Fibroblast of pulmonary artery (primary cell): ENCODE measurements around the gene KCNQ1.
"Not testable (repeated sequence)": the region's sequence is repeated elsewhere in the genome, so short reads cannot be mapped to it uniquely, and the experiment has no call there.

ENCODE experiments used
- DNase-seq: peaks from one replicate; pipeline ENCODE4 v3.0.0-alpha.2; 2010; ENCODE audit warnings: low read depth
- H3K4me3 ChIP-seq: replicated peaks from 2 replicates; pipeline ENCODE4 v1.5.1; 2011; ENCODE audit warnings: low read depth, mild to moderate bottlenecking, control low read depth, low read length, moderate library complexity
- TF ChIP-seq, protein P1 (sequence below): IDR thresholded peaks from 2 replicates; pipeline ENCODE4 v1.5.1; 2011; ENCODE audit warnings: mild to moderate bottlenecking, control low read depth, low read length, inconsistent platforms; ENCODE audit errors: missing control alignments

KCNQ1 gene

DNA sequence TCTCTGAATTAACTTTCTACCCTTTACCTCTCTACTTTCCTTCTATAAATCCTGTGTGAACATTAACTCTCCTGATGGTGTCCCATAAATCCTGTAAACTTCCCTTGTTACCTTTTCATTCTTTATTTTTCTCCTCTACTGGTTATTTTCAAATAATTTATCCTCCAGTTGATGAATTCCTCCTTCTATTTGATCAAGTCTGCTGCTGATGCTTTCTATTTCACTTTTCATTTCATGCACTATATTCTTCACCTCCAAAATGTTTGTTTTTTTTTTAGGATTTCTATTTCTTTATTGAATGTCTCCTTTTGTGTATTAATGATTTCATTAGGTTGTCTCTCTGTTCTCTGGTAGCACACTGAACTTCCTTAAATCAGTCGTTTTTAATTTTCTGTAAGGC lies 186.4 kb downstream of the KCNQ1 start:
- no peak overlapping the region for H3K4me3 ChIP-seq
- DNase-seq, result no peak
- TF ChIP-seq, protein P1, sequence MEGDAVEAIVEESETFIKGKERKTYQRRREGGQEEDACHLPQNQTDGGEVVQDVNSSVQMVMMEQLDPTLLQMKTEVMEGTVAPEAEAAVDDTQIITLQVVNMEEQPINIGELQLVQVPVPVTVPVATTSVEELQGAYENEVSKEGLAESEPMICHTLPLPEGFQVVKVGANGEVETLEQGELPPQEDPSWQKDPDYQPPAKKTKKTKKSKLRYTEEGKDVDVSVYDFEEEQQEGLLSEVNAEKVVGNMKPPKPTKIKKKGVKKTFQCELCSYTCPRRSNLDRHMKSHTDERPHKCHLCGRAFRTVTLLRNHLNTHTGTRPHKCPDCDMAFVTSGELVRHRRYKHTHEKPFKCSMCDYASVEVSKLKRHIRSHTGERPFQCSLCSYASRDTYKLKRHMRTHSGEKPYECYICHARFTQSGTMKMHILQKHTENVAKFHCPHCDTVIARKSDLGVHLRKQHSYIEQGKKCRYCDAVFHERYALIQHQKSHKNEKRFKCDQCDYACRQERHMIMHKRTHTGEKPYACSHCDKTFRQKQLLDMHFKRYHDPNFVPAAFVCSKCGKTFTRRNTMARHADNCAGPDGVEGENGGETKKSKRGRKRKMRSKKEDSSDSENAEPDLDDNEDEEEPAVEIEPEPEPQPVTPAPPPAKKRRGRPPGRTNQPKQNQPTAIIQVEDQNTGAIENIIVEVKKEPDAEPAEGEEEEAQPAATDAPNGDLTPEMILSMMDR, result no peak

- not testable (repeated sequence) for DNase-seq, H3K4me3 ChIP-seq
Measured at GRCh38 chr11:2639763-2640162, 195.0 kb downstream of the KCNQ1 start.

DNA sequence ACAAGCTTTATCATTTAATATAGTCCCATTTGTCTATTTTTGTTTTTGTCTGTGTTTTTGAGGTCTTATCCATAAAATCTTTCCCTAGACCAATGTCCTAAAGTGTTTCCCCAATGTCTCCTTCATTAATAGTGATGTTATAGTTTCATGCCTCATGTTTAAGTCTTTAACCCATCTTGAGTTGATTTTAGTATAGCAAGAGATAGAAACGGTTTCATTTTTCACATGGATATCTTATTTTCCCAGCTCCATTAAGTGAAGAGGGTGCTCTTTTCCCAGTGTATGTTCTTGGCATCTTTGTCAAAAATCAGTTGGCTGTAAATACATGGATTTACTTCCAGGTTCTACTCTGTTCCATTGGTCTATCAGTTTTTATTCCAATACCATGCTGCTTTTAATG lies 196.8 kb downstream of the KCNQ1 start:
- no peak overlapping the region for H3K4me3 ChIP-seq
- TF ChIP-seq, protein P1, result no peak
- DNase-seq, result no peak

- TF ChIP-seq, protein P1, result no peak
- no peak for DNase-seq
- no peak overlapping the region for H3K4me3 ChIP-seq
Measured at GRCh38 chr11:2643746-2644145, 198.9 kb downstream of the KCNQ1 start.

- TF ChIP-seq, protein P1, result no peak
- no peak for DNase-seq
- no peak overlapping the region for H3K4me3 ChIP-seq
Measured at GRCh38 chr11:2644844-2645778, 200.3 kb downstream of the KCNQ1 start.

DNA sequence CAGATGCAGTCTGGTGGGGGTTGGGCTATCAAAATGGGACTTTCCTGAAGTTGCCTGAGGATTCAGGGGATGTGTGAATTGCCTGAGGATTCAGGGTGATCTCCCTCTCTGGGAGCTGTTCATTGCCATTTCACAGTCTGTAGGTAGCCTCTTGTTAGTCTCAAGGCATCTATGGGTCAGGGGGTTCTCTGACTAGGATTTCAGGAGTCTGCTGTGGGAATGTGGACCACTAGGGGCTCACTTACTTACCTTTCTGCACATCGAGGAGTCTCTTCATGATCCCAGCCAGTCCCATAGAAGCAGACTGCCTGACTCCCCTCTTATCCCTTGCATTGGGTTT lies 200.9 kb downstream of the KCNQ1 start:
- TF ChIP-seq, protein P1, result no peak
- H3K4me3 ChIP-seq, result no peak overlapping the region
- no peak for DNase-seq

DNA sequence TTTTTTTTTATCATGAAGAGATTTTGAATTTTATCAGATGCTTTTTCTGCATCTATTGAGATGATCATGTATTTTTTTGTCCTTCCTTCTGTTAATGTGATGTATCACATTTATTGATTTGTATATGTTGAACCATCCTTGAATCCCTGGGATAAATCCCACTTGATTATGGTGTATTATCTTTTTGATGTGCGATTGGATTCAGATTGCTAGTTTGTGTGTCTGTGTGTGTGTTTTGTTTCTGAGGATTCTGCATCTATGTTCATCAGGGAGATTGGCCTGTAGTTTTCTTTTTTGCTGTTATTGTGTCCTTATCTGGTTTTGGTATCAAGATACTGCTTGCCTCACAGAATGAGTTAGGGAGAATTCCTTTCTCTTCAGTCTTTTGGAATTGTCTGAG lies 202.4 kb downstream of the KCNQ1 start:
- no peak for DNase-seq
- TF ChIP-seq, protein P1, result no peak
- no peak overlapping the region for H3K4me3 ChIP-seq
